Prostate gland (tissue), 2 donors: ENCODE data around the gene LUC7L3.

Source experiments
- CTCF ChIP-seq, 4 experiments: fragments of 200-600 bp in 2 of 4; fragments of 450-650 bp in 2 of 4; sonication (generic) in 2 of 4; IDR thresholded peaks; 1 replicate in 3 of 4; 2 replicates in 1 of 4; pipeline ENCODE4 v1.5.1; 2016 to 2019; ENCODE audit warnings: antibody characterized with exemption in 4 of 4, mild to moderate bottlenecking in 2 of 4, moderate library complexity in 2 of 4
- POLR2A ChIP-seq: fragments of 450-650 bp; IDR thresholded peaks from one replicate; pipeline ENCODE4 v1.6.1; 2016; ENCODE audit warnings: antibody characterized with exemption, mild to moderate bottlenecking

DNA sequence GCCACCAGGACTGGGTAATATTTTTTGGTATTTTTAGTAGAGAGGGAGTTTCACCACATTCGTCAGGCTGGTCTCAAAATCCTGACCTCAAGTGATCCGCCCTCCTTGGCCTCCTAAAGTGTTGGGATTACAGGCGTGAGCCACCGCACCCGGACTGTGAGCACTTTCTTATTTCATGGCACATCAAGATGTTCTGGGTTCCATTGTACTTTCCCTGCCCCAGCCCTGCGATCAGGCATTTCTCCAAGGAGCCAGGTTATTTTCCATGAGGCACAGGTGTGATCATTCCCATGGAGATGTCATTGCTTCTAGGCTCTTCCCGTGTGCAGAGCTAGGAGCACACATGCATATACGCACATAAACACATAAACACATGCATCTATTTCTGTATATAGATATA, 50.5 kb downstream of the LUC7L3 start:
- TF ChIP-seq CTCF (IDR thresholded peaks at IDR 0.05) (no peak), POLR2A (no peak)
